ENCODE results near the gene KIF7. TPM values are rescaled to one million over a fixed set of nuclear protein-coding genes. Genes with fewer than 3 reads are reported as not detected.

The KIF7 gene
- total and polyA plus RNA-seq, 2 donors (not counting 1 experiment from before 2014, with no cell fraction given), result 2.9 to 11.4 TPM

DNA sequence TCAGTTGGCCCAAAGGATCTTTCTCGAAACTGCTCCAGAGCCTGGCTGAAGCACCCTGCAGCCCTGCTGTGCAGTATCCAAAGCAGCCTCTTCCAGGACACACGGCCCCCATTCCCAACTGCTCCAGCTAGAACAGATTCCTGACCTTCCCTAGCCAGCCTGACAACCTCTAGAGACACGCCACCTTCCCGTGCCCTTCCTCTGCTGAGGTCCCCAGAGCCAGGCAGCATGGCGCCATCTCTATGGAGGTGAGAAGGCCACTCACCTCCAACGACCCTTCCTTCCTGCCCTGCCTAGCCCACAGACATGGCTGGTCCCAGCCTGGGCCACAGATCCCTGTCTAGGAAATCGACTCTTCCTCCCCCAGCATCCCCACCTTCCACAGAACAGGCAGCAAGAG is 3.1 kb downstream of the KIF7 start:
- TF ChIP-seq EZH2 (IDR thresholded peaks at IDR 0.05; ENCODE audit: low read length, missing control alignments), result no peak
- no peak for TF ChIP-seq CTCF (conservative IDR thresholded peaks at IDR 0.05 in 1 of 2, IDR thresholded peaks at IDR 0.05 in 1 of 2; ENCODE audit: low read depth in 1 of 2, low read length in 2 of 2)
- peaks cover 5% of the 10 kb centered on the region for H3K36me3 ChIP-seq (ENCODE audit: control insufficient read depth, insufficient read depth, low read length)

DNA sequence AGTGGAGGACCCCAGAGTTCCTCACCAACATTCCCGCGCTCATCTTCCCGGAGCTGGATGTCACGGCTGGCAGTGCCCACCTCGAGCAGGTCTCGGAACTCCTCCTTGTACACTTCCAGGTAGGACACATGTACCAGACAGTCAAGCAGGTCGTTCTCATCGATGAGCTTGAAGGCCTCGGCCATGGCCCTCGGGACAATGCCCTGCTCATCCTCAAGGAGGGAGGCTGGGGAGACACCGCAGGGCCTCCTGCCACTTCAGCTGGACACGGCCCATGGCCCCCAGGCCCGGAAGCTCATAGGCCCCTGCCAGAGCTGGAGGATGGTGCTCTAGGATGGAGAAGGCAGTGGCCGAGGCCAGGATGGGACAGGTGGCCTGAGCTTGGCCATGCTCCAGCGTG is 5.6 kb downstream of the KIF7 start:
- TF ChIP-seq CTCF (conservative IDR thresholded peaks at IDR 0.05 in 1 of 2, IDR thresholded peaks at IDR 0.05 in 1 of 2; ENCODE audit: low read depth in 1 of 2, low read length in 2 of 2), result no peak
- TF ChIP-seq EZH2 (IDR thresholded peaks at IDR 0.05; ENCODE audit: low read length, missing control alignments), result no peak
- Histone ChIP-seq H3K36me3 (ENCODE audit: control insufficient read depth, insufficient read depth, low read length) (peaks cover 5% of the 10 kb centered on the region), H4K20me1 (ENCODE audit: control insufficient read depth, extremely low read depth, insufficient read depth, low read length) (no peaks in the 10 kb centered on the region), H3K79me2 (ENCODE audit: control insufficient read depth, insufficient read depth, low read length) (peaks cover 8% of the 10 kb centered on the region), H3K4me3 (replicated peaks in 1 of 4; ENCODE audit: control extremely low read depth in 1 of 4, insufficient read depth in 1 of 4, low read depth in 3 of 4, low read length in 4 of 4) (no peak overlapping the region), H3K27ac (ENCODE audit: insufficient read depth, low read length) (no peak overlapping the region), H3K9me3 (ENCODE audit: control insufficient read depth, insufficient read depth, low read depth, low read length) (no peaks in the 10 kb centered on the region), H3K27me3 (ENCODE audit: control insufficient read depth, insufficient read depth, low read length) (no peaks in the 10 kb centered on the region), H2AFZ (ENCODE audit: low read length) (no peak overlapping the region), H3K4me2 (ENCODE audit: extremely low read depth, insufficient read depth, low read length) (no peak overlapping the region), H3K4me1 (ENCODE audit: control insufficient read depth, extremely low read depth, insufficient read depth, low read length) (peaks cover 2% of the 10 kb centered on the region), H3K9ac (ENCODE audit: insufficient read depth, low read length) (no peak overlapping the region)
- no peak for DNase-seq (ENCODE audit: low read depth in 2 of 2)

More for the DNA sequence above, 3.1 kb downstream of the KIF7 start:
- Histone ChIP-seq H3K27ac (ENCODE audit: insufficient read depth, low read length) (no peak overlapping the region), H3K4me1 (ENCODE audit: control insufficient read depth, extremely low read depth, insufficient read depth, low read length) (peaks cover 5% of the 10 kb centered on the region), H2AFZ (ENCODE audit: low read length) (no peak overlapping the region), H3K4me3 (replicated peaks in 1 of 4; ENCODE audit: control extremely low read depth in 1 of 4, insufficient read depth in 1 of 4, low read depth in 3 of 4, low read length in 4 of 4) (no peak overlapping the region), H3K79me2 (ENCODE audit: control insufficient read depth, insufficient read depth, low read length) (peaks cover 8% of the 10 kb centered on the region), H3K9ac (ENCODE audit: insufficient read depth, low read length) (no peak overlapping the region), H3K9me3 (ENCODE audit: control insufficient read depth, insufficient read depth, low read depth, low read length) (no peaks in the 10 kb centered on the region), H4K20me1 (ENCODE audit: control insufficient read depth, extremely low read depth, insufficient read depth, low read length) (no peaks in the 10 kb centered on the region), H3K4me2 (ENCODE audit: extremely low read depth, insufficient read depth, low read length) (no peak overlapping the region), H3K27me3 (ENCODE audit: control insufficient read depth, insufficient read depth, low read length) (no peaks in the 10 kb centered on the region)
- DNase-seq (ENCODE audit: low read depth in 2 of 2), result no peak

DNA sequence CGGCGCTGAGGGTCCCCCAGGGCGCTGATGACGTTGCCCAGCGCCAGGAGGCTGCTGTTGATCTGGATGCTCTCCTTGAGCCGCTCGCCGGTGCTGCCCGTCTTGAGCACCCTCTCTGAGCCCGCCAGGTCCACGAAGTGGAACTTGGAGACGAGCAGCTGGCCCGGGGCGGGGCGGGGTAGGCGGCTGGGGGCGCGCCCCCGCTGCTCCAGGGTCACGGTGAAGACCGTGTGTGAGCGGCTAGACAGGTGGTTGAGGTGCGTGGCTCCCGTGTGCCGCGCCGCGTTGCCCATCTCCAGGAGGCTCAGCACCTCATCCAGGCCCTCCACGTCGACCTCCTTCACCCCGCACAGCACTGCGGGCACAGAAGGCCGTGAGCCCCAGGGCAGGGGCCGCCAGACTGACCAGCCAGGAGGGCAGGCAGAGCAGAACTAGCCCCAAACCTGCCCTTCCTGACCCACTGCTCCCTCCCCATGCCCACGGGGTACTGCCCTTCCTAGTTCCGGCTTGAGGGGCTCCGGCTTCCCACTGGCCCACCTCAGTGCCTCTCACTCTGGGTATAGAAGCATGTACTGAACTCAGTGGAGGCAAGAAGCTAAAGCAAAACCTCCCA is 6.1 kb downstream of the KIF7 start:
- Histone ChIP-seq H3K36me3 (ENCODE audit: control insufficient read depth, insufficient read depth, low read length) (peaks cover 5% of the 10 kb centered on the region), H2AFZ (ENCODE audit: low read length) (no peak overlapping the region), H3K4me3 (replicated peaks in 1 of 4; ENCODE audit: control extremely low read depth in 1 of 4, insufficient read depth in 1 of 4, low read depth in 3 of 4, low read length in 4 of 4) (no peak overlapping the region), H4K20me1 (ENCODE audit: control insufficient read depth, extremely low read depth, insufficient read depth, low read length) (no peaks in the 10 kb centered on the region), H3K9ac (ENCODE audit: insufficient read depth, low read length) (no peak overlapping the region), H3K79me2 (ENCODE audit: control insufficient read depth, insufficient read depth, low read length) (peaks cover 4% of the 10 kb centered on the region), H3K27me3 (ENCODE audit: control insufficient read depth, insufficient read depth, low read length) (no peaks in the 10 kb centered on the region), H3K9me3 (ENCODE audit: control insufficient read depth, insufficient read depth, low read depth, low read length) (no peaks in the 10 kb centered on the region), H3K4me2 (ENCODE audit: extremely low read depth, insufficient read depth, low read length) (no peak overlapping the region), H3K4me1 (ENCODE audit: control insufficient read depth, extremely low read depth, insufficient read depth, low read length) (no peaks in the 10 kb centered on the region), H3K27ac (ENCODE audit: insufficient read depth, low read length) (no peak overlapping the region)
- DNase-seq (ENCODE audit: low read depth in 2 of 2), result no peak
- TF ChIP-seq EZH2 (IDR thresholded peaks at IDR 0.05; ENCODE audit: low read length, missing control alignments), result no peak
- TF ChIP-seq CTCF (conservative IDR thresholded peaks at IDR 0.05 in 1 of 2, IDR thresholded peaks at IDR 0.05 in 1 of 2; ENCODE audit: low read depth in 1 of 2, low read length in 2 of 2), result no peak

All from fibroblast of lung (primary cell).